Measurements from ENCODE around the gene RAB3GAP2. TPM values are rescaled to one million over a fixed set of nuclear protein-coding genes. Genes with fewer than 3 reads are reported as not detected.
"Not testable (repeated sequence)": the region's sequence is repeated elsewhere in the genome, so short reads cannot be mapped to it uniquely, and the experiment has no call there.

Gene RAB3GAP2
- total RNA-seq, 2 experiments from 2014 or later = 50.6 to 67.3 TPM

GRCh38 chr1:220236278-220236677 lies 36.0 kb downstream of the RAB3GAP2 start:
- H3K4me3 Mint-ChIP-seq; DNase-seq; intact Hi-C loops (cut with DNase I, micrococcal nuclease); H3K9me3 Mint-ChIP-seq (ENCODE audit: low read depth); H3K27ac Mint-ChIP-seq; H3K27me3 Mint-ChIP-seq; POLR2A ChIA-PET; ATAC-seq: not testable (repeated sequence)
- Mint-ChIP-seq H3K4me1 (peaks cover 20% of the 10 kb centered on the region), H3K36me3 (ENCODE audit: low read depth) (peaks cover 14% of the 10 kb centered on the region)
- CTCF ChIA-PET = interaction anchor here (0.6 to 1.6 kb wide), 5 partner anchors 13 to 445 kb away, joined by 3 to 6 read pairs (median 4); no protein-coding TSS in a partner anchor

GRCh38 chr1:220235462-220235861 lies 36.8 kb downstream of the RAB3GAP2 start:
- Mint-ChIP-seq H3K27ac (no peak overlapping the region), H3K4me1 (peaks cover 18% of the 10 kb centered on the region), H3K9me3 (ENCODE audit: low read depth) (no peaks in the 10 kb centered on the region), H3K4me3 (no peak overlapping the region), H3K36me3 (ENCODE audit: low read depth) (peaks cover 21% of the 10 kb centered on the region), H3K27me3 (no peaks in the 10 kb centered on the region)
- CTCF ChIA-PET = interaction anchor here (0.7 to 1.6 kb wide), 3 partner anchors 14 to 130 kb away, joined by 3 to 6 read pairs (median 3); no protein-coding TSS in a partner anchor
- no peak for ATAC-seq
- intact Hi-C loops (cut with DNase I, micrococcal nuclease) = no loop called here
- DNase-seq = no peak
- POLR2A ChIA-PET = interaction anchor here (0.6 kb wide), 1 partner anchor 325 kb away, joined by 3 read pairs; no protein-coding TSS in a partner anchor

DNA sequence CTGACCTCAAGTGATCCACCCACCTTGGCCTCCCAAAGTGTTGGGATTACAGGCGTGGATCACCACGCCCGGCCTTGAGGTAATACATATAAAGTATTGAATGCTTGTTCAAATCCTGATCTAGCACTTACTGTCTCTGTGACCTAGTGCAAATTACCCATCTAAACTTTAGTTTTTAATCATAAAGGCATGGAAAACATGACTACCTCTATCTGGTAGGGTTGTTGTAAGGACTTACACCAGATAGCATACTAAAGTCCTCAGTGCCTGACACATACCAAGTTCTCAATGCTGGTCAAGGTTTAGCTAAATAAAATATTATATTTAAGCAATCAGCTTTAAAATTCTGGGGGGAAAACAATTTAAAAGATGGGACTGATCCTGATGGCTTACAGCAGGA lies 38.3 kb downstream of the RAB3GAP2 start:
- intact Hi-C loops (cut with DNase I, micrococcal nuclease) = no loop called here
- no peak for DNase-seq
- Mint-ChIP-seq H3K36me3 (ENCODE audit: low read depth) (peaks cover 27% of the 10 kb centered on the region), H3K9me3 (ENCODE audit: low read depth) (no peaks in the 10 kb centered on the region), H3K27me3 (no peaks in the 10 kb centered on the region), H3K27ac (no peak overlapping the region), H3K4me1 (peaks cover 16% of the 10 kb centered on the region), H3K4me3 (no peak overlapping the region)
- ATAC-seq = peak; percentile 66
- CTCF ChIA-PET = no interaction called here
- POLR2A ChIA-PET = no interaction called here

DNA sequence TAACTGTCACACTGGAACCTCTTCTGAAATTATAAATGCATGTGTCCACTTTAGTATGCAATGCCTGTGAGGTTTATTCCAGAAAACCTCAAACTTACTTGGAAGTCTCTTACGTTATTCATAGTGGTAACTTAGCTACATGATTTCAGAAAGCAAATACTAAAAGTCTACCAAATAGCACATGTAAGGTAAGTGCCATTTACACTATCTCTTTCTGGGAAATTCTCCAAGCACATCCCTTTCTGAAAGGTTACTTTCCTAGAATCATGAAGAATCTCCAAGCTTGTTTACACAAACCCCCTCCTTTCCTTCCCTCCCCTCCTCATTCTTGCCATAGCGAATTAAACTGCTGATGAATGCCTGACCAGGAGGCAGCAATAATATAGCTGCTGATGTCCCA lies 42.5 kb downstream of the RAB3GAP2 start:
- H3K9me3 Mint-ChIP-seq (ENCODE audit: low read depth) = no peaks in the 10 kb centered on the region
- CTCF ChIA-PET = interaction anchor here (0.6 to 1.2 kb wide), 2 partner anchors 12 to 48 kb away, joined by 3 read pairs; no protein-coding TSS in a partner anchor
- DNase-seq = no peak
- H3K4me3 Mint-ChIP-seq = no peak overlapping the region
- H3K36me3 Mint-ChIP-seq (ENCODE audit: low read depth) = peaks cover 41% of the 10 kb centered on the region
- peaks cover 32% of the 10 kb centered on the region for H3K4me1 Mint-ChIP-seq
- H3K27ac Mint-ChIP-seq = no peak overlapping the region
- POLR2A ChIA-PET = no interaction called here
- intact Hi-C loops (cut with DNase I, micrococcal nuclease) = no loop called here
- no peaks in the 10 kb centered on the region for H3K27me3 Mint-ChIP-seq
- no peak for ATAC-seq

GRCh38 chr1:220227393-220227792 lies 44.9 kb downstream of the RAB3GAP2 start:
- no peak for ATAC-seq
- ChIA-PET POLR2A (no interaction called here), CTCF (no interaction called here)
- H3K4me3 Mint-ChIP-seq = no peak overlapping the region
- intact Hi-C loops (cut with DNase I, micrococcal nuclease) = no loop called here
- no peak for DNase-seq
- H3K36me3 Mint-ChIP-seq (ENCODE audit: low read depth) = peaks cover 36% of the 10 kb centered on the region
- no peaks in the 10 kb centered on the region for H3K27me3 Mint-ChIP-seq
- no peak overlapping the region for H3K27ac Mint-ChIP-seq
- H3K4me1 Mint-ChIP-seq = peaks cover 52% of the 10 kb centered on the region
- H3K9me3 Mint-ChIP-seq (ENCODE audit: low read depth) = no peaks in the 10 kb centered on the region

DNA sequence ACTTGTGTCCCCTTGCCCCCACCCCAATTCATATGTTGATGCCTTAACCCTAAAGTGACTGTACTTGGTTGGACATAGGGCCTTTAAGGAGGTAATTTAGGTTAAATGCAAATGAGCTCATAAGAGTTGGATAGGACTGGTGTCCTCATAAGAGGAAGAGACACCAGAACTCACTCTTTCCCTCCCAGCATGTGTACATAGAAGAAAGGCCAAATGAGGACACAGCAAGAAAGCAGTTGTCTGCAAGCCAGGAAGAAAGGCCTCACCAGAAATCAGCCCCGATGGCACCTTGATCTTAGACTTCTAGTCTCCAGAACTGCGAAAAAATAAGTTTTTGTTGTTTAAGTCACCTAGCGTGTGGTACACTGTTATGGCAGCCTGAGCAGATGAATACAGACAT lies 45.5 kb downstream of the RAB3GAP2 start:
- H3K4me3 Mint-ChIP-seq = no peak overlapping the region
- no peak overlapping the region for H3K27ac Mint-ChIP-seq
- peaks cover 35% of the 10 kb centered on the region for H3K36me3 Mint-ChIP-seq (ENCODE audit: low read depth)
- ChIA-PET CTCF (no interaction called here), POLR2A (no interaction called here)
- H3K9me3 Mint-ChIP-seq (ENCODE audit: low read depth) = no peaks in the 10 kb centered on the region
- H3K27me3 Mint-ChIP-seq = no peaks in the 10 kb centered on the region
- no peak for DNase-seq
- H3K4me1 Mint-ChIP-seq = peaks cover 55% of the 10 kb centered on the region
- intact Hi-C loops (cut with DNase I, micrococcal nuclease) = no loop called here
- ATAC-seq = no peak

- no peak overlapping the region for H3K27ac Mint-ChIP-seq
- intact Hi-C loops (cut with DNase I, micrococcal nuclease) = no loop called here
- H3K4me3 Mint-ChIP-seq = no peak overlapping the region
- H3K27me3 Mint-ChIP-seq = no peaks in the 10 kb centered on the region
- H3K36me3 Mint-ChIP-seq (ENCODE audit: low read depth) = peaks cover 28% of the 10 kb centered on the region
- DNase-seq (no peak), ATAC-seq (no peak)
- no peaks in the 10 kb centered on the region for H3K9me3 Mint-ChIP-seq (ENCODE audit: low read depth)
- ChIA-PET POLR2A (no interaction called here), CTCF (no interaction called here)
- H3K4me1 Mint-ChIP-seq = peaks cover 53% of the 10 kb centered on the region
Observed at GRCh38 chr1:220225957-220226356, 46.3 kb downstream of the RAB3GAP2 start.

GRCh38 chr1:220224611-220225124 lies 47.6 kb downstream of the RAB3GAP2 start:
- ATAC-seq (no peak), DNase-seq (no peak)
- peaks cover 62% of the 10 kb centered on the region for H3K4me1 Mint-ChIP-seq
- H3K9me3 Mint-ChIP-seq (ENCODE audit: low read depth) = no peaks in the 10 kb centered on the region
- H3K27ac Mint-ChIP-seq = no peak overlapping the region
- H3K27me3 Mint-ChIP-seq = no peaks in the 10 kb centered on the region
- no peak overlapping the region for H3K4me3 Mint-ChIP-seq
- H3K36me3 Mint-ChIP-seq (ENCODE audit: low read depth) = peaks cover 25% of the 10 kb centered on the region
- POLR2A ChIA-PET = no interaction called here
- intact Hi-C loops (cut with DNase I, micrococcal nuclease) = loop anchor here in 1 of 2 experiments (5.0 kb wide), 1 partner anchor 48 kb away; the partner anchor contains the start of gene RAB3GAP2
- CTCF ChIA-PET = interaction anchor here (0.5 to 1.3 kb wide), 5 partner anchors 8 to 204 kb away, joined by 3 read pairs; no protein-coding TSS in a partner anchor

DNA sequence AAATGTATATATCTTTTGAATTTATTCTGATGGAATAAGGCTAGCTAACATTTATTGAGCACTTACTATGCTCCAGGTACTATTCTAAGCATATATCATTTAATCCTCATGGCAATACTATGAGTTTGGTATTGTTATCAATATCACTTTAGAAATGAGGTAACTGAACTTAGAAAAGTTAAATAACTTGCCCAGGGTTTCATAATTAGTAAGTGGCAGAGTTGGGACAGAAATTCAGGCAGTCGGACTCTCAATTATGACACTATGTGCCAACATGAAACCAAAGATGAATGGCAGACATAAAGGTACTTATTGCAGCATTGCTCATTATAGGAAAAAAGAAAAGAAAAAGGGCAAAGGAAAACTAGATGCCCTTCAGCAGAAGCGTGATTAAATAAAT lies 48.2 kb downstream of the RAB3GAP2 start:
- ChIA-PET CTCF (interaction anchor here (0.7 to 1.3 kb wide), 3 partner anchors 15 to 204 kb away, joined by 3 read pairs; no protein-coding TSS in a partner anchor), POLR2A (no interaction called here)
- Mint-ChIP-seq H3K4me1 (peaks cover 64% of the 10 kb centered on the region), H3K36me3 (ENCODE audit: low read depth) (peaks cover 24% of the 10 kb centered on the region), H3K27me3 (no peaks in the 10 kb centered on the region), H3K9me3 (ENCODE audit: low read depth) (no peaks in the 10 kb centered on the region), H3K4me3 (no peak overlapping the region), H3K27ac (no peak overlapping the region)
- intact Hi-C loops (cut with DNase I, micrococcal nuclease) = loop anchor here in 1 of 2 experiments (5.0 kb wide), 1 partner anchor 48 kb away; the partner anchor contains the start of gene RAB3GAP2
- ATAC-seq (peak; percentile 75), DNase-seq (no peak)

- Mint-ChIP-seq H3K27me3 (no peaks in the 10 kb centered on the region), H3K4me1 (peaks cover 57% of the 10 kb centered on the region), H3K9me3 (ENCODE audit: low read depth) (no peaks in the 10 kb centered on the region), H3K36me3 (ENCODE audit: low read depth) (peaks cover 14% of the 10 kb centered on the region), H3K4me3 (no peak overlapping the region), H3K27ac (no peak overlapping the region)
- ATAC-seq = no peak
- intact Hi-C loops (cut with DNase I, micrococcal nuclease) = loop anchor here (2.0 to 5.0 kb wide), 2 partner anchors 49 to 50 kb away; partner anchors contain the start of gene RAB3GAP2 (in 2 of the 2)
- CTCF ChIA-PET = no interaction called here
- POLR2A ChIA-PET = no interaction called here
- no peak for DNase-seq
Observed at GRCh38 chr1:220222939-220223338, 49.3 kb downstream of the RAB3GAP2 start.

DNA sequence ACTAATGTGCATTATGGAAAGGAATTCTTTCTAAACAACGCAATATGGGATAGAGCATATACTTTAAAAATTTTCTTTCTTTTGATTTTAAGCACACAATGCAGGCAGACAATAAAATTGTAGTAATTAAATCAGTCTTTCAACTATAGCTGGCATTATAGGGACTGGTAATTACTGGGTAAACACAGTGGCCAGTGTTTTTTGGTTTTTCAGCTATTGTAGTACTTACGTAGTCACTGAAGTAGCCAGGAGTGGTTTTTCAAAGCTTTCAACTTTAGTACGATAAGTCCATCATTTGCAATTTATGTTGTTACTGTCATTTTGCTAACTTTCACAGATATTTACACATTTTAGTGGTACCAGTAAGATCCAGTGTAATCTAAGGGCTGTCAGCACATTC lies 50.6 kb downstream of the RAB3GAP2 start:
- H3K36me3 Mint-ChIP-seq (ENCODE audit: low read depth) = peaks cover 7% of the 10 kb centered on the region
- peaks cover 53% of the 10 kb centered on the region for H3K4me1 Mint-ChIP-seq
- no peaks in the 10 kb centered on the region for H3K27me3 Mint-ChIP-seq
- ChIA-PET POLR2A (no interaction called here), CTCF (interaction anchor here (0.6 to 1.2 kb wide), 4 partner anchors 10 to 81 kb away, joined by 3 to 5 read pairs (median 4); no protein-coding TSS in a partner anchor)
- no peaks in the 10 kb centered on the region for H3K9me3 Mint-ChIP-seq (ENCODE audit: low read depth)
- intact Hi-C loops (cut with DNase I, micrococcal nuclease) = loop anchor here (2.0 to 5.0 kb wide), 2 partner anchors 51 kb away; partner anchors contain the start of gene RAB3GAP2 (in 2 of the 2)
- no peak overlapping the region for H3K4me3 Mint-ChIP-seq
- DNase-seq (no peak), ATAC-seq (no peak)
- H3K27ac Mint-ChIP-seq = no peak overlapping the region

DNA sequence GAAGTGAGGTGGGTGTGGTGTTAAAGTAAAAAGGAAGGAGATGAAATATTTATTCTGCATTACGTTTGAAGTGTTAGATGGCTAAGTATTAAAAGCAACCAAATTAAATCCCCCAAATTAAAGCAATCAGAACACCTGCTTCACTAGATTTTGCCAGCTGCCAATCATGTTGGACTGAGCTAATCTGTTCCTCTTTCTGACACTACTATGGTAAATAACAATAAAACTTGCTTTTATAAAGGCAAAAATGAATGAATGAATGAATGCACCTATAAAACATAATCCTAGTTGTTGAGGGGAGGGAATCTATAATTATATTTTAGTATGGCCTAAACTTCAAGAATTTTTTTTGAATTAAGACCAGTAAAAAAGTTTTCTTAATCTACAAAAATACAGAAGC lies 51.0 kb downstream of the RAB3GAP2 start:
- peaks cover 7% of the 10 kb centered on the region for H3K36me3 Mint-ChIP-seq (ENCODE audit: low read depth)
- ChIA-PET POLR2A (no interaction called here), CTCF (interaction anchor here (0.5 to 1.2 kb wide), 4 partner anchors 10 to 529 kb away, joined by 3 to 5 read pairs (median 3); no protein-coding TSS in a partner anchor)
- intact Hi-C loops (cut with DNase I, micrococcal nuclease) = loop anchor here in 1 of 2 experiments (5.0 kb wide), 1 partner anchor 51 kb away; the partner anchor contains the start of gene RAB3GAP2
- no peak for DNase-seq
- peaks cover 53% of the 10 kb centered on the region for H3K4me1 Mint-ChIP-seq
- H3K27ac Mint-ChIP-seq = no peak overlapping the region
- H3K4me3 Mint-ChIP-seq = no peak overlapping the region
- ATAC-seq = no peak
- no peaks in the 10 kb centered on the region for H3K9me3 Mint-ChIP-seq (ENCODE audit: low read depth)
- no peaks in the 10 kb centered on the region for H3K27me3 Mint-ChIP-seq

Data from activated CD4-positive, alpha-beta T cell treated with anti-CD3 and anti-CD28 coated beads for 36 hours (primary cell).